ENCODE results near the gene MLEC.
A peak's percentile ranks its signal among the peaks of the same experiment; 100 is the strongest.
"Not testable (repeated sequence)": the region's sequence is repeated elsewhere in the genome, so short reads cannot be mapped to it uniquely, and the experiment has no call there.

The MLEC gene

DNA sequence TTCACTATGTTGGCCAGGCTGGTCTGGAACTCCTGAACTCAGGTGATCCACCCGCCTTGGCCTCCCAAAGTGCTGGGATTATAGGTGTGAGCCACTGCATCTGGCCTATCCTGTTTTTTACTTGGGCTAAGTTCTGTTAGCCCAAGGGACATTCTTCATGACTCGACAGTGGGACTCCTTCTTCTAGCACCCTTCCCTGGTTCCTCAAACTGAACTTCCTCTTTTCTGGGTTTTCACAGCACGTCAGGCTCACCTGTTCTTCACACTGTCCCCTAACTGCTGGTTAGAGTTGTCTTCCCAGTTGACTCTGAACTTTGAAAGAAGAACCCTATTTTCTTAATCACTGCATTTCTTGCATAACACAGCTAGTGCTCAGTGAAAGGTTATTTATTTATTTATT is 24.1 kb upstream of the MLEC start:
- DNase-seq (no peak), ATAC-seq (no peak)

DNA sequence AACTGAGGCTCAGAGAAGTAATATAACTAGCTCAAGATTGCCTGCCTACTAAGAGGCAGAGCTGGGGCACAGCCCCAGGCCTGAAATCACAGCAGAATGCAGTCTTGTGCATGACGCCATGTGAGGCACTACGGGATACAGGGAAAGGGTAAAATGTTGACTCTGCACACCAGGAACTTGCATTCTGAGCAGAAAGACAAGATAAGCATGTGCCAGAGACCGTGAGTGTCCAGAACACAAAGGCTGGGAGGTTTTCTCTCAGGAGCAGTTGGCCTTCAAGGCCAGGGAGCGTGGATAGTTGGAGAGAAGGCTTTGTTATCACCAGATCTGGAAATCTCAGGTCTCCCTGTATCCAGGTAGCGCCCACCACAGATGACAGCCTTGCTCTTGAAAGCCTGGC is 23.2 kb upstream of the MLEC start:
- no peak for DNase-seq
- ATAC-seq: no peak

DNA sequence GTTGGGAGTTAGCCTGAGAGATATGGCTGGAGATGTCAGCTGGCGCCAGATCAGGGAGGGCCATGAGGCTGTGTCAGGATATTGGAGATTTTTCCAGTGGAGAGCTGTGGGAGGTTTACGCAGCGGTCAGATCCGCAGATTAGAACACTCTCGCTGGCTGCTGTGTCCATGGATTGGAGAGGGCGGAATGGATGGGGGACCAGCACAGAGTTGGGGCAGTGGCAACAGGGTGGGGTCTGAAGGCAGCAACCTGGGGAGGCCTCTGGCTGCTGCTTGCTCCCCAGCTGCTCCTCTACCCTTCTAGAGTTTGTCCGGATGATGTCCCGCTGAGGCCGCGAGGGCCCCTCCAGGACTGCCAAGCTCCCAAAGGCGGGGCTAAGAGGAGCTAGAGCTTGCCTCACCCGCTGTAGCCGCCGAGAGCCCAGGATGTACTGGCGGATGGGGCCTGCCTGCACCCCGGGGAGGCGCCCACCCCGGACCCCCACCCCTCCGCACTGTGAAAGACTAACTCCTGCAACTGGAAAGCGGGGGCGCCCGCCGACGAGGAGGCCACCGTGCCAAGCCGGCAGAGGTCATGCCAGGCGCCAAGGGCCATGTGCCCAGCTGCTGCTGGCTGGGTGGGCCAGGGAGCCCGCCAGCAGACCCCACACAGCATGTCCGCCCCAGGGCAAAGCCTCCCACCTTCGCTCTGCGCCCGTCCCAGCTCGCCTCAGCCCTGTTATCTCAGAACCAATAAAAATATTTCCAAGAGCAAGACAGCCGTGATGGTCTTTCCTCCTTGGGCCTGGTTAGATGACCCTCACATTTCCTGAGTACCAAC is 20.2 kb upstream of the MLEC start:
- no peak for DNase-seq
- ATAC-seq: no peak

DNA sequence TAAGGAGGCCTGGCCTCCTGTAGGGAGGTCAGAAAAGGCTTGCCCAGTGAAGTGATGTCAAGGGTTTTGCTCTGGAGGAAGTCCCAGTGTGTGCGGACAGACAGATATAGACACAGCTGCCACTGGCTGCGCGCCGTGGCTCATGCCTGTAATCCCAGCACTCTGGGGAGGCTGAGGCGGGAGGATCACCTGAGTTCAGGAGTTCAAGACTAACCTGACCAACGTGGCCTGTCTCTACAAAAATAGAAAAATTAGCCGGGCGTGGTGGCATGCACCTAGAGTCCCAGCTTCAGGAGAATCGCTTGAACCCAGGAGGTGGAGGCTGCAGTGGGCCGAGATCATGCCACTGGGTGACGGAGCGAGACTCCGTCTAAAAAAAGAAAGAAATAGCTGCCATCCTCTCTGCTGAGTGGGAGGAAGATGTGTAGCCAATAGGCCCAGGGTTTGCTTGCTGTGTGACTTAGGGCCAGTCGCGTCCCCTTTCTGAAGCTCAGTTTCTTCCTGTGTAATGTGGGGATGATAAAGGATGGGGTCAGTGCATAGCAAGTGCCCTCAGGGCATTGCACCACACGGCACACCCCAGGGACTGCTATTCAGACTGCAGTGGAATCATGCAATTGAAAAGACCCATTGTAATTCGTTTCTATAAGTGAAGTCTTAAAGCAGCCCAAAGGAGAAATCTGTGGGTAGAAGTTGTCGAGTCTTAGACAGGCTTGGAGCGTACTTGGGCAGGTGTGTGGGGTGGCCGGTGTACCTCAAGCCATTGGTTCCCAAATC is 18.7 kb upstream of the MLEC start:
- DNase-seq (no peak), ATAC-seq (no peak)

DNA sequence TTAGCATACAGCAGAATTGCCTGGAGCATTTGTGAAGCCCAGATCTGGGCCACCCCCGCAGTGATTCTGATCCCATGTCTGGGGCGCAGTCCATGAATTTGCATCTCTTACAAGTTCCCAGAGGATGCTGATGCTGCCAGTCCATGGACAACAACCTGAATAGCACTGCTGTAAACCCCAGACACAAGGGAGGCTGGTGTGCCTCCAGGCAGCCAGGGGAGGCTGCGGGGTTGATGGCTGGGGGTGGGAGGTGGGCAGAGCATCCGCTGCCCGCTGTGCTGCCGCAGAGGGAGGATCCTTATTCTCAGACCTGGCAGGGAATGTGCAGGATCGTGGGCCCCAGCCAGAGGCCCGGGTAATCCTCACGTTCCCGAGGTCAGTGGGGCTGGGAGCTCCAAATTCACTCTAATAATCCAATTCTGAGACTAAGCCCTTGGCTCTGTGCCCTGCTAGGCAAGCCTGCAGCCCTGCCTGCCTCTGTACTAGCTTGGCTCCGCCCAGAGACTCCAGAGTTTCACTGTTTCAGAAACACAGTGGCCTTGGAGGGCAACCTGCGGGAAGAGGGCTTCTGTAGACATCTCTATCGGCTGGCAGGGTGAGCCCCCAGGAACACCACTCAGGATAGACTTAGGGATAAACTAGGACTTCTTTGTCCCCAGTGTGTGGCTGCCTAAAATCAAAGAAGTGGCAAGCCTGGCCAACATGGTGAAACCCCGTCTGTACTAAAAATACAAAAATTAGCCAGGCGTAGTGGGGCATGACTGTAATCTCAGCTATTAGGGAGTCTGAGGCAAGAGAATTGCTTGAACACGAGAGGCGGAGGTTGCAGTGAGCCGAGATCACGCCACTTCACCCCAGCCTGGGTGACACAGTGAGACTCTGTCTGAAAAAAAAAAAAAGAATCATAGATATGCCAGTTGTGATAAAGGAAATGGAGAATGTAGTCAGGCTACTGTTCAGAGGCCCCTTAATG is 17.8 kb upstream of the MLEC start:
- DNase-seq (no peak), ATAC-seq (peak; percentile 22)

DNA sequence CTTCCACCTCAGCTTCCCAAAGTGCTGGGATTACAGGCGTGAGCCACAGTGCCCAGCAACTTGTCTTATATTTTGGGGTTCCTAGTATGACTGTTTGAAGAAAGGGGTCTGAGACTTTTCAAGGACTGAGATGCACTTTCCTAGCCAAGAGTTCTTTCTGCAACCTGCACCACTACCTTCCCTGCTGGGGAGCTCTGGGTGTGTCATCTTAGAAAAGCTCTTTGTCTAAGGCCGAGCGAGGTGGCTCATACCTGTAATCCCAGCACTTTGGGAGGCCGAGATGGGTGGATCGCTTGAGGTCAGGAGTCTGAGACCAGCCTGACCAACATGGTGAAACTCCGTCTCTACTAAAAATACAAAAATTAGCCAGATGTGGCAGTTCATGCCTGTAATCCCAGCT is 16.7 kb upstream of the MLEC start:
- ATAC-seq, DNase-seq: not testable (repeated sequence)

DNA sequence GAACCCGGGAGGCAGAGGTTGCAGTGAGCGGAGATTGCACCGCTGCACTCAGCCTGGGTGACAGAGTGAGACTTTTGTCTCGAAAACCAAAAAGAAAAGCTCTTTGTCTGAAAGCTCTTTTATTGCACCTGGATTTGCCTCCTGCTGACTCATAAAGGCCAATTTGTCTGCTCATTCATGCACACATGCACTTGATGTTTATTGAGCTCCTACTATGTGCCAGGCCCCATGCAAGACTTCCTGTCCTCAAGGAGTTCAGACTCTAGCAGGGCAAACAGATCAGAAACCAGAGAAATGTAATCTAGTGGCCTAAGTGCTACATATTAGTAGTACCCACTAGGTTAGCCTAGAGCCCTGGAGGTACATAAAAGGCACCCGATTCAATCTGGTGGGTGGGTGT is 16.3 kb upstream of the MLEC start:
- no peak for ATAC-seq
- DNase-seq: no peak

DNA sequence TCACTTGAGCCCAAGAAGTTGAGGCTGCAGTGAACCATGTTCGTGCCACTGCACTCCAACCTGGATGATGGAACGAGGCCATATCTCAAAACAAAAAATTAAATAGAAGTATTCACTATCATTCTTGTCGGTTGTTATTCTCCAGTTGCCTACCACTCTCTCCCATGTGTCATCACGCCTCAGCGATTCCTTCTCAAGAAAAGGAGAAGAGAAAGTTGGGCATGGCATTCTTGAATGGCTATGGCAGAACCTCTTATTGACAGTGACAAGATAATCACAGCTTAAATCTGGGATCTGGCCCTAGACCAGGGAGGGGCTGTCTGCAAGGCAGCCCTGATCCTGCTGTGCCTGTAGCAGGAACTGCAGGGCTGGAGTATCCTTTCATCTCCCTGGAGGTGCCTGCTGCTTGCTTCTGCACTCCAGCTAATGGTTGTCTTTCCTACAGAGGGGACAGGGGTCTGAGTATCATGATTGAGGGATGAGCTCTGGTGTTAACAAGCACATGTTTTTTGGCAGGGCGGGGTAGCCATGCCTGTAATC is 12.8 kb upstream of the MLEC start:
- ATAC-seq: no peak

DNA sequence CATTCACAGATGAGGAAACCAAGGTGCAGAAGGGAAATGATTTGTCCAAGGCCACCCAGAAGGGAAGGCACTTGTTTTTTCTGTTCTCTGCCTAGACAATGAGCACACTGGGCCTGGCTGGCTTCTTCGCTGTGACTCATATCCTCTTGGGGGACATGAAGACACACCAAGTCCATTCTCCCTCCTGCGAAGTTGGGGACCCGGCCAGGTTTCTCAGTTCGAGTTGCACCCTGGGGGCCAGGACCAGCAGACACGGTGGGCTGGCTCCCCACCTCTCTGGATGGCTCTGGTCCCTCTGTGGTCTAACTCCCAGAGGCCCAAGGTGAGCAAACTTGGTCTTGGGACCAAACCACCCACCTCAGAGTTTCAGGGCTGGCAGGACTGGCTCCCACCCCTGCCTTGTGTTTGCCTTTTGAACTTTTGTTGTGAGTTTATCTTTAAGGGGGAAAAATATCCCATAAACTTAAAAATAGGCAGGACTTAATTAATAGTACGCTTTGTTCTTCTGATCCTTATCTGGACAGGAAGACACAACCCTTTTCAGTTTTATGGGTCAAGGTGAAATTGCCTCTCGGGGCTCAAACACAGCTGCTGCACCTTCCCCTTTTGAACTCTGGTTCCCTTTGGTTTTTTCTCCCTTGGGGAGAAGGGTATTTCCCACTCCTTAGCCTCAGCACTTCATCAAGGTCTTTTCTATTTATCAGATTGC is 9.0 kb upstream of the MLEC start:
- peak; percentile 19 for DNase-seq
- ATAC-seq: peak; percentile 74

More for the DNA sequence above, 12.8 kb upstream of the MLEC start:
- no peak for DNase-seq

DNA sequence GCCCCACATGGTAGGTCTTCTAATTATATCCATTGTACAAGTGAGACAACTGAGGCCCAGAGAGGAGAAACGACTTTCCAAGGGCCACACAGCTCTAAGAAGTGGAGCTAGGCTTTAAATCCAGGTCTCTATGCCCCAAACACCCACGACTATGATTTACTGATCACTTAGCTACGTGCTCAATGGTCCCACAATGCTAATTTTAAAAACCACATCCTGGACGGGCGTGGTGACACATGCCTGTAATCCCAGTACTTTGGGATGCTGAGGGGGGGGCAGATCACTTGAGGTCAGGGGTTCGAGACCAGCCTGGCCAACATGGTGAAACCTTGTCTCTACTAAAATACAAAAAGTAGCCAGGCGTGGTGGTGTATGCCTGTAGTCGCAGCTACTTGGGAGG is 8.4 kb upstream of the MLEC start:
- ATAC-seq: peak; percentile 34
- no peak for DNase-seq

DNA sequence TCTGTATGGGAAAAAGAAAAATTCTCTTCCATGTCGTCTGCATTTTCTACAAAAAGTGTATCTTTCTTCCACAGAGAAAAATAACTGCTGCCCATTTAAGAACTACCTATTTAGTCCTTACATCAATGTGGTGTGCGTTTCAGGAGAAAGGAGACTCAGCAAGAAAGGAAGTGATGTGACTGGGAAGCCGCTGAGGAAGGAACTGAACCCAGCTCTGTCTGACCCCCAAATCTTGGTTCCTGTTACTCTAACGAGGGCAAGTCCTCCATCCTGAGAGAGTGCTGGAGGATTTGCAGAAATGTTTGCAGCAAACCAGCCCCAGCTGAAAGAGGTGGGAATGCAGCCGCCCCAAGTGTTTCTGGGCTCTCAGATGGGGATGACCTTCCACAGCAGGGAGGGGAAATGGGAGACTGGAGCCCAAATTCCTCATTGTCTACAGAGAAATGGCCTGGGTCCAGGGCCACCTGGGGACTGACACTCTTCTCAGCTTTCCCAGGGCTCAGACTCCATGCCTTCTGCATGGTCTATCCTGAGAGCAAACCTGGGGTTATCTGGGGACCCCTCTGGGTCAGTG is 6.7 kb upstream of the MLEC start:
- DNase-seq (no peak), ATAC-seq (no peak)

DNA sequence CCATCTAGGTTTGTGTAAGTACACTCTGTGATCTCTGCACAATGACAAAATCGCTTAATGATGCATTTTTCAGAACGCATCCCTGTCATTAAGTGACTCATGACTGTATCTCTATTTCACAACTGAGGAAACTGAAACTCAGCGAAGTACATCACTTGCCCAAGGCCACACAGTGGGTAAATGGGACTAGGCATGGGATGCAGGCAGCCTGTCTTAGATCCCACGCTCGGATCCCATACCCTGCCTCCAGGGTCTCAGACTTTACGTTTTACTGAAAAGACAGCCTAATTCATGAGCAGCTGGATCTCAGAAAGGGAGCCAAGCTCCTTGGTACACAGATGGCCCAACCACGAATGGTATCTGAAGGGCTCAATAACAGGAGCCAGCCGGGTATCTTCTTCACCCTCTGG is 2.4 kb upstream of the MLEC start:
- DNase-seq: no peak
- ATAC-seq: no peak

DNA sequence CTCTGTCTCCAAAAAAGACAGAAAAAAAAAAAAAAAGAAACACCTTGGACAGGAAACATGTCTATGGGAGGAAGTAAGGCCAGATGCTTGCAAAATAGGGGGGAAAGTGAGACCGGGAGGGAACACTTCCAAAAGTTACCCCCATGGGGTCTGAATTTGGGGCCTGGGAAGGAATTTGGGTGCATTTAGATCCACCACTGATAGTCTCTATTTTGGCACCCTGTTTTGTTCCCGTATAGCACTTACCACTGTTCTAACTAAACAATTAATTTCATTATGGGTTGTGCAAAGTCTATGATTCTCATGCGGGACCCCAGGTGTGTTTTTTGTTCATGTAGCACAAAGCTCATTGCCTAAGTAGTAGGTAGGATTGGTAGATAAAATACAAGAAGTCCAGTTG is 1.4 kb upstream of the MLEC start:
- no peak for DNase-seq

DNA sequence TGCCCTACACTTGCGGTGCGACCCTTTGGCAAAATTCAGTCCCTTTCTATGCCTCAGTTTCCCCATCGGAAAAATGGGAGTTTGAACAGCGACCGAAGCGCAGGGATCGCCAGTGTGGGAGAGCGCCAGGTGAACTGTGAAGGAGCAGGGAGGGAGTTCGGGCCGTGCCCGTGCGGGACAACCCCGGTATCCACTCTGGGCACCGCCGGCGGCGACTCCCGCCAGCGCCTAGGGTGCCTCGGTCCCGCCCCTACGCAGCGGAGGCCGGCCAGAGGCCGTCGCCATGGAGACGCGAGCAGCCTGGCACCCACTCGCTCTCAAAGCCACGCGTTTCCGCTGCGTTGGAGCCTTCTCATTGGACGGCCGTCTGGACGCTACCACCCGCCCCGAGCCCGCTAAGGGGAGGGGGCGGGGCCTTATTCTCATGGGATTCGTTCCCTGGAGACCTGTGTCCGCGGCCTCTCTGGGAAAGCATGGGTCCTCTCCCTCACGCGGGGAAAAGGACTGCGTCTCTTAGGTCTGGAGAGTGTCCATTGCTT is 729 bp upstream of the MLEC start:
- ATAC-seq: peak; percentile 86
- peak; percentile 98 for DNase-seq

More for the DNA sequence above, 1.4 kb upstream of the MLEC start:
- no peak for ATAC-seq

DNA sequence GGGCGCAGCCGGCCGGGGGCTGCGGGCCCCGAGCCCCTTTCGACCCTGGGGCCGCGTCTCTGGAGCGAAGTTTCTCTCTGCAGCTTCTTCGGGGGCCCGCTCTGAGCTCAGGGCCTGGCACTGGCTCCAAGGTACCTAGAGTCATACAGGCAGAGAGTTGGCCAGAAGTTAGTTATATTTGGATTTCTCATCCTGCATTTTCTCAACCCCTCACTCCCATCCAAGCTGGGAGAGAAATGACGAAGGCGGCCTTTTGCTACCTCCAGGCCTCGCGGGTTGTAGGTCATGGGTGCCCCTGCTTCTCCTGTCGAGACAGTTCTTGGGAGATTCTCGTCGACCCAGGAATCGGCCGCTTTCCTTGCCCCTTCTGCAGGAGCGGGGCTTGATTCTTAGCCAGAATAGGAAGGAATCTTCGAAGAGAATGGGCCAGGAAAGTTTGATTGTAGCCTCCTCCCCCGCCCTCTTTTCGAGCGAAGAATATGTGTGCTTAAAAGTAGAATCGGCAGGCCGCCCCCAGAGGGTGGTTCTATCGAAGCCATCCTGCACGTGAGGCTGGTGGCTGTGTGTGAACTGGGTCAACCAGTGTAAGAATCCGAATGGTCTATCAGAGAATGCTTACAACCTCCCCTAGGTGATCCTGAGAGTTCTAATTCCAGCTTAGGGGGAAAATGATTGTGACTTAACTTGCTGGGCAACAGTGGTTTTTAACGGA is 785 bp downstream of the MLEC start:
- peak; percentile 52 for DNase-seq
- ATAC-seq: no peak

DNA sequence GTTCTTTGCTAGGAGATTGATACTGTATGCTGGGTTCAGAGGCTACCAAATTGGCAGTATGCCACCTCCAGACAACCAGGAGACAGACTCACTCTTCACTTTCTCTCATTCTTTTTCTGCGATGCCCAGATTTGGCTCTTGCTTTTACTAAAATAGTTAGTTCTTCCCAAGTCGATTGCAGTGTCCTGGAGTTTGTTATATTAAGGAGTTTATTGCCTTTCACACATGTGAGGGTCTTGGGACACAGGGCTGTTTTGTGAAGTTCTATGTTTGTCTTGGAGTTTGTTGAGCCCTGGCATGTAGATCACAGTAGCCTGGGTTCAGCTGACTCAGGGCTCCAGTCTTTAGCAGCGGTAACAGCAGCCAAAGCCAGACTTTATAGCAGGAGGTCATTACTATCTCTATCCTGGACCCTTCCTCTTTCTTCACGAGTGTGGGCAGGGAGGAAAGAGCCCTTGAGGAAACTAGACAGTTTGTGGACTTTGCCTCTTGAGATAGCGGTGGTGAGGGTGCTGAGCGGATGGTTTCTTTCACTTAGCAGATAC is 1.6 kb downstream of the MLEC start:
- DNase-seq: no peak
- ATAC-seq: no peak

DNA sequence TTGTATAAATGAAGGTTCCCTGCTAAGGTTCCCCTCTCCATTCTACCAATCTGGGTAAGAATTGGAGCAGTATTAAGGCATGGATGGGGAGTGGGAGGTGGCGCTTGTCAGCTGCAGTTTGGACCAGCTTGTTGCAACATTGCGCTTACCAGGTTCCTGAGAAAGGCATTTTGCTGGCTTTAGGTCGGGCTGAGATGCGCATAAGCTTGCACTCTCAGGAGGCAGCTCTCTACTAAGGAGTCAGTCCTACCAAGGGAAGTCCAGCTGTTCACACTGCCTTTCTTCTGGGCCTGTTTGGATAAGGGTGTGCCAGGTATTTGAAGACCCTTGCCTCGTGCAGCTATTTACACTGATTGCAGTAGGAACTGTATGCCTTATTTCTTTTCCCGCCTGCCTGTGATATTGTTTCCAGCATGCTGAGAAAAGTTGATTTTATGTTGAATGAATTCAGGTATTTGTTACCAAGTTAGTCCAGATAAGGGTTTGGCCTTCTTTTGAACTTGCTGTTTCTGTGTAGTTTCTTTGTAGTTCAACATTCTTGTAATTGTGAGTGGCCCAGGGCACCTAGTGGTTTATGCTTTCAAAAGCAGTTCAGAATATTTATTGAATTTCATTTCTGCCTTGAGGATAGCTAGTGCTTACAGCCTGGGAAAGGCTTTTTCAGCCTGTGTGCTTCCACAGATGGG is 2.6 kb downstream of the MLEC start:
- no peak for DNase-seq
- no peak for ATAC-seq

DNA sequence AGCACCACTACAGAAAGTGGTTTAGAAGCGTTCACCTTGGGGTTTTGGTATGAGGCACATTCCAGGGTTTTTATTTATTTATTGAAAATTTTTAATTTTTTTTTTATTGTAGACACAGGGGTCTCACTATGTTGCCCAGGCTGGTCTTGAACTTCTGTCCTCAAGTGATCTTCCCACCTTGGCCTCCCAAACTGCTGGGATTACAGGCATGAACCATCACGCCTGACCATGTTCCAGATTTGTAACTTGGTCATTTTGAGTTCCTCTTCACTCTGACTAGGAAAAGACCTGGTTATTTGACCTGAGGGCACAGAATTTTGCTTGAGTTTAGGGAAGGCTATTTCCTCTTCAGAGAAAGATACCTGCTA is 3.1 kb downstream of the MLEC start:
- no peak for ATAC-seq
- DNase-seq: no peak

DNA sequence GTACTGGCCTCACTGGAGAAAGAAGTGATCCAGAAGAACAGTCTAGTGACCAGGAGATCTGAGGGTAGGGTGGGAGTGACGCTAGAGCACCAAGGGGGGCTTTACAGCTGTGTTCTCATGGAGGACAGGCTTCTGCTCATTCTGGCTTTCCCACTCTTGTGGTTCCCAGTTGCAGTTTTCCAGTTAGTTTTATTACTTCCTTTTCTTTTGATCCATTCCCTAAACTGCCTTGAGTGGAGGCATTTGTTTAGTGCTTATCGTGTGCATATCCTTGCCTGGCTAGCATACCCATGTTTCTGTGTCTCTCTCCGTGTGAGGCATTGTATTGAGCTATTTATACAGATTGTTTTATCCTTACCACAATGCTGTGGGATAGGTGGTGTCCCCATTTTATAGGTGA is 4.0 kb downstream of the MLEC start:
- no peak for ATAC-seq
- no peak for DNase-seq
